ENCODE data around the gene GSG1L. TPM values are rescaled to one million over a fixed set of nuclear protein-coding genes. Genes with fewer than 3 reads are reported as not detected.

GSG1L gene
- total RNA-seq (2014; rRNA removed; shearing (Covaris generic)), result not detected in 2 replicates

GRCh38 chr16:28063591-28064061 is at the start of gene GSG1L:
TSS of gene GSG1L (minus strand) at chr16:28063714. CDS start at chr16:28063424, 290 bp downstream.
- Histone ChIP-seq H3K4me3 (no peak within 1 kb of the TSS), H3K27me3 (replicated peaks) (peaks cover 89% of the 10 kb centered on the region), H3K27ac (no peak within 1 kb of the TSS), H3K36me3 (no peaks in the 10 kb centered on the region), H3K4me1 (replicated peaks) (peaks cover 6% of the 10 kb centered on the region; the same call in 1 of the 2 replicates), H3K9me3 (replicated peaks) (no peaks in the 10 kb centered on the region)
- no peak for DNase-seq (ENCODE audit: low read depth in 1 of 2, low spot score in 2 of 2)

GRCh38 chr16:28112908-28113307 is 49.4 kb upstream of the GSG1L start:
- Histone ChIP-seq H3K27me3 (replicated peaks) (no peaks in the 10 kb centered on the region; the same call in 1 of the 2 replicates), H3K4me1 (replicated peaks) (no peaks in the 10 kb centered on the region), H3K36me3 (peaks cover 97% of the 10 kb centered on the region), H3K27ac (no peak overlapping the region), H3K9me3 (replicated peaks) (no peaks in the 10 kb centered on the region), H3K4me3 (no peak overlapping the region)
- no peak for DNase-seq (ENCODE audit: low read depth in 1 of 2, low spot score in 2 of 2)

DNA sequence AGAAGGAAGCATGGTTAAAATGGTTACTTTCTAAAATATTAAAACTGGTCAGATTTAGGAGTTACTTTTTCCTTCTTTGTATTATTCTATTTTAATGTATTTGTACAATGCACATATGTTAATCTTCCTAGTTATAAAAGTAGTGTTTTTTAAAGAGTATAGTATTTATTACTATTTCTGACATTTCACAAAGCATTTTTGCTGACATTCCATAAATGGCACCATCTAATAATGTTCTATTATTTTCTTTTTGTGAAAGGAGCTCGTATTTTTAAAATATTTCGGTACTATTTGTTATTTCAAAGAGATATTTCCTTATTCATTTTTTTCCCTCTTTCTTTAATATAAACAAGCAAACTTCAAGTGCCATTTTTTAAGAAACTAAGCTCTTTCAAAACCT is 47.5 kb upstream of the GSG1L start:
- Histone ChIP-seq H3K27me3 (replicated peaks) (no peaks in the 10 kb centered on the region), H3K9me3 (replicated peaks) (no peaks in the 10 kb centered on the region), H3K36me3 (peaks cover 97% of the 10 kb centered on the region), H3K4me1 (replicated peaks) (no peaks in the 10 kb centered on the region), H3K27ac (no peak overlapping the region), H3K4me3 (no peak overlapping the region)
- no peak for DNase-seq (ENCODE audit: low read depth in 1 of 2, low spot score in 2 of 2)

DNA sequence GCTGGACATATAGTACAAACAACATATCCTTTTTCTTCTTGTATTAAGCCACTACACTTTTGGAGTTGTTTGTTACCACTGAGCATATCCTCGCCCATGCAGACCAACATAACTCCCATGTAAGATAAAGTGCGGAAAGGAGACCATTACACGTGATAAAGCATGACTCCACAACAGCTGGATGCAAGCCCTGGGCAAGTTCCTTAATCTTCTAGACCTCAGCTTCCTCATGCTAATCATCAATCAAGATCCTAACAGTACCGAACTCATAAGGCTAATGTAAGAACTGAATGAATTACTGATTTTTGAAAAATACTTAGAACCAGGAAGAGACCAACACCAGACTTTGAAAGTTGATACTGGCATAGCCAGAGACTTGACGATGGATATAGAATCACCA is 47.0 kb upstream of the GSG1L start:
- Histone ChIP-seq H3K9me3 (replicated peaks) (no peaks in the 10 kb centered on the region), H3K27ac (no peak overlapping the region), H3K4me3 (no peak overlapping the region), H3K4me1 (replicated peaks) (no peaks in the 10 kb centered on the region), H3K27me3 (replicated peaks) (no peaks in the 10 kb centered on the region), H3K36me3 (peaks cover 97% of the 10 kb centered on the region)
- no peak for DNase-seq (ENCODE audit: low read depth in 1 of 2, low spot score in 2 of 2)

- no peaks in the 10 kb centered on the region for H3K4me1 ChIP-seq (replicated peaks)
- no peaks in the 10 kb centered on the region for H3K27me3 ChIP-seq (replicated peaks)
- H3K4me3 ChIP-seq, result no peak overlapping the region
- no peaks in the 10 kb centered on the region for H3K9me3 ChIP-seq (replicated peaks)
- H3K36me3 ChIP-seq, result peaks cover 97% of the 10 kb centered on the region
- H3K27ac ChIP-seq, result no peak overlapping the region
- no peak for DNase-seq (ENCODE audit: low read depth in 1 of 2, low spot score in 2 of 2)
Observed at GRCh38 chr16:28110074-28110473, 46.6 kb upstream of the GSG1L start.

GRCh38 chr16:28108590-28109247 is 45.2 kb upstream of the GSG1L start:
- H3K4me3 ChIP-seq, result no peak overlapping the region
- no peaks in the 10 kb centered on the region for H3K27me3 ChIP-seq (replicated peaks)
- H3K27ac ChIP-seq, result no peak overlapping the region
- H3K4me1 ChIP-seq (replicated peaks), result no peaks in the 10 kb centered on the region
- peaks cover 97% of the 10 kb centered on the region for H3K36me3 ChIP-seq
- no peak for DNase-seq (ENCODE audit: low read depth in 1 of 2, low spot score in 2 of 2)
- no peaks in the 10 kb centered on the region for H3K9me3 ChIP-seq (replicated peaks)

DNA sequence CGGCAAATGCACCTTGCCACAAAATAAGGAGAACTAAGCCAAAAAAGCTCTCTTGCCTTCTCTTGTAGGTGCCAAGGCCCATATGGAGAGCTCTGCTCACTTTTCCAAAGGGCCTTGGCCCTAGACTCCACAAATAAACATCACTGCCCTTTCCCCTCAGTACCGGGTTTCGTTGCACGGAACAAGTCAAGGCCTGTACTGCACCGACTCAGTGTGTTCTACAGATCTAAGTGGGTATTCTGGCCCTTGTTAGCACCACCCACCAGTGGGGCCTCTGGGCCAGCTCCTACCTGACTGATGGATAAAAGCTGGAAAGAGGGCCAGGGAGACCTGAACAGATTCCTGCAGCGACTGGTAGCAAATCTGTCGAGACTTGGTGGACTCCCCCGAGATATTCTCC is 43.7 kb upstream of the GSG1L start:
- Histone ChIP-seq H3K4me1 (replicated peaks) (no peaks in the 10 kb centered on the region), H3K4me3 (no peak overlapping the region), H3K27me3 (replicated peaks) (no peaks in the 10 kb centered on the region), H3K9me3 (replicated peaks) (no peaks in the 10 kb centered on the region), H3K27ac (no peak overlapping the region), H3K36me3 (peaks cover 99% of the 10 kb centered on the region)
- DNase-seq (ENCODE audit: low read depth in 1 of 2, low spot score in 2 of 2), result no peak

GRCh38 chr16:28106467-28107215 is 43.1 kb upstream of the GSG1L start:
- Histone ChIP-seq H3K36me3 (peaks cover 99% of the 10 kb centered on the region), H3K27me3 (replicated peaks) (no peaks in the 10 kb centered on the region), H3K27ac (no peak overlapping the region), H3K4me3 (no peak overlapping the region), H3K9me3 (replicated peaks) (no peaks in the 10 kb centered on the region), H3K4me1 (replicated peaks) (no peaks in the 10 kb centered on the region)
- no peak for DNase-seq (ENCODE audit: low read depth in 1 of 2, low spot score in 2 of 2)

DNA sequence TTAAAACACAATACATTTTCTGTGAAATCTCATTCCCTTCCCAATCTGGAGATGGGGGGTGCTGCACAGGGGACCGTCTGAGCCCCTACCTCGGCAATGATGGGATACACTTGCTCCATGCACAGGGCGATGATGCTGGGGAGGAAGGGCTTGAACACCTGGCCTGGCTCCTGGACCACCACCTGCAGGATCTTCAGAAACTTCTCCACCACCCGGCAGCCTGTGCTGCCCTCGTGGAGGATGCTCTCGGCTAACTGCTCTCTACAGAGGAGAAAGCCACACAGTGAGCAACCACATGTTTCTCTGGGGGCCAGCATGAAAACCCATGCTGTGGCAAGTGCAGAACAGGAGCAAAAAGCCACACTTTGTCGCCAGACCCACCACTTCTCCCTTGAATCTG is 42.4 kb upstream of the GSG1L start:
- Histone ChIP-seq H3K9me3 (replicated peaks) (no peaks in the 10 kb centered on the region), H3K36me3 (peaks cover 99% of the 10 kb centered on the region), H3K4me1 (replicated peaks) (no peaks in the 10 kb centered on the region), H3K27me3 (replicated peaks) (no peaks in the 10 kb centered on the region), H3K4me3 (no peak overlapping the region), H3K27ac (no peak overlapping the region)
- DNase-seq (ENCODE audit: low read depth in 1 of 2, low spot score in 2 of 2), result no peak

DNA sequence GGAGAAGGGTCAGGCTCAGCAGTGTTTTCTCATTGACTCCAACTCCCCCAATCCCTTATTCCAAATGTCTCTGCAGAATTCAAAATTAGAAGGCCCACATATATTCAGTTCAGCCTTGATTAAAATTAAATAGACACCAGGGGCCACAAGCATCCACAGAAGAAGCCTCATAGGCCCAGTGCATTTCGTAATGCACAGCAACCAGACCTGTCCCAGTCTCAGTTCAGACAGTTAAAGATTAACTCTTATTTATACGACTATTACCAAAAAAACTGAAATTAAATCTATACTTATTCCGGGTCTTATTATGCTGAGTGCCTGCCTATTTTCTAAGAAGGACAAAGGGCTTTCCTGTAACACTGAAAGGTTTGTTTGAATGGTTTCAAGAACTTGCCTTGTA is 41.8 kb upstream of the GSG1L start:
- no peak overlapping the region for H3K27ac ChIP-seq
- DNase-seq (ENCODE audit: low read depth in 1 of 2, low spot score in 2 of 2), result no peak
- H3K36me3 ChIP-seq, result peaks cover 99% of the 10 kb centered on the region
- H3K27me3 ChIP-seq (replicated peaks), result no peaks in the 10 kb centered on the region
- no peaks in the 10 kb centered on the region for H3K4me1 ChIP-seq (replicated peaks)
- H3K9me3 ChIP-seq (replicated peaks), result no peaks in the 10 kb centered on the region
- H3K4me3 ChIP-seq, result no peak overlapping the region

DNA sequence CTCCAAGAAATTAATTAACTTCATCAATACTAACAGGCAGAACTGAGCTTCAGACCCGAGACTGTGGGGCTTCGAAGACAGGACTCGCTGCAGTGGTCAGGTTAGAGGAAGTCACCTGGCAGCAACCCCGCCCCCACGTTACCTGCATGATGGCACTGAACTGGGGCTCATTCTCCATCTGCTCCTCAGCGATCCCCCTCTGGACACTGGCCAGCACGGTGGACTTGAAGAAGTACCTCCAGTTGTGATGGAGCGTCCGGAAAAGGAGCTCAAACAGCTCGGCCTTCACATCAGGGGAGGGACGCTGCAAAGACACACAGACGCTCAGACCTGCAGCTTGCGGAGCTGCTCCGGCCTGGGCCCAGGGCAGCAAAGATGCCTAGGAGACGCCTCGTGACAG is 40.9 kb upstream of the GSG1L start:
- Histone ChIP-seq H3K27me3 (replicated peaks) (no peaks in the 10 kb centered on the region), H3K9me3 (replicated peaks) (no peaks in the 10 kb centered on the region), H3K27ac (no peak overlapping the region), H3K4me1 (replicated peaks) (no peaks in the 10 kb centered on the region), H3K36me3 (peaks cover 99% of the 10 kb centered on the region), H3K4me3 (no peak overlapping the region)
- DNase-seq (ENCODE audit: low read depth in 1 of 2, low spot score in 2 of 2), result no peak

GRCh38 chr16:28103516-28104170 is 40.1 kb upstream of the GSG1L start:
- no peak overlapping the region for H3K27ac ChIP-seq
- peaks cover 100% of the 10 kb centered on the region for H3K36me3 ChIP-seq
- no peaks in the 10 kb centered on the region for H3K4me1 ChIP-seq (replicated peaks)
- H3K4me3 ChIP-seq, result no peak overlapping the region
- DNase-seq (ENCODE audit: low read depth in 1 of 2, low spot score in 2 of 2), result no peak
- H3K9me3 ChIP-seq (replicated peaks), result no peaks in the 10 kb centered on the region
- H3K27me3 ChIP-seq (replicated peaks), result no peaks in the 10 kb centered on the region

GRCh38 chr16:28101533-28101890 is 38.0 kb upstream of the GSG1L start:
- H3K27me3 ChIP-seq (replicated peaks), result no peaks in the 10 kb centered on the region
- no peak overlapping the region for H3K27ac ChIP-seq
- peaks cover 98% of the 10 kb centered on the region for H3K36me3 ChIP-seq
- no peaks in the 10 kb centered on the region for H3K9me3 ChIP-seq (replicated peaks)
- DNase-seq (ENCODE audit: low read depth in 1 of 2, low spot score in 2 of 2), result no peak
- no peak overlapping the region for H3K4me3 ChIP-seq
- H3K4me1 ChIP-seq (replicated peaks), result no peaks in the 10 kb centered on the region

Data from SJSA1 (cell line).